GM12875 (cell line): ENCODE data around the gene COL4A1.

Experiments
- H3K4me3 ChIP-seq: one replicate; pipeline ENCODE4 v1.5.1; 2011; ENCODE audit warnings: low read depth, low read length, control low read depth
- CTCF ChIP-seq: IDR thresholded peaks from 2 replicates; pipeline ENCODE4 v1.5.1; 2011; ENCODE audit warnings: low read depth, mild to moderate bottlenecking, control low read depth, inconsistent platforms, low read length, moderate library complexity, borderline replicate concordance; ENCODE audit not compliant: insufficient read depth

Gene COL4A1

GRCh38 chr13:110290826-110291225 is 16.1 kb downstream of the COL4A1 start:
- no peak for TF ChIP-seq CTCF

GRCh38 chr13:110290153-110290552 is 16.8 kb downstream of the COL4A1 start:
- no peak overlapping the region for H3K4me3 ChIP-seq
- TF ChIP-seq CTCF = no peak

More at GRCh38 chr13:110290826-110291225, 16.1 kb downstream of the COL4A1 start:
- no peak overlapping the region for H3K4me3 ChIP-seq

- no peak for TF ChIP-seq CTCF
- no peak overlapping the region for H3K4me3 ChIP-seq
These were observed 17.3 kb downstream of the COL4A1 start for GRCh38 chr13:110289661-110290060.

- no peak overlapping the region for H3K4me3 ChIP-seq
- TF ChIP-seq CTCF = no peak
These were observed 17.8 kb downstream of the COL4A1 start for GRCh38 chr13:110289174-110289573.

- no peak overlapping the region for H3K4me3 ChIP-seq
- TF ChIP-seq CTCF = no peak
These were observed 19.8 kb downstream of the COL4A1 start for GRCh38 chr13:110286833-110287819.

- no peak for TF ChIP-seq CTCF
- no peak overlapping the region for H3K4me3 ChIP-seq
These were observed 20.7 kb downstream of the COL4A1 start for GRCh38 chr13:110285991-110286832.
